ENCODE data around the gene R3HDM1.
"Not testable (repeated sequence)": the region's sequence is repeated elsewhere in the genome, so short reads cannot be mapped to it uniquely, and the experiment has no call there.

R3HDM1 gene

DNA sequence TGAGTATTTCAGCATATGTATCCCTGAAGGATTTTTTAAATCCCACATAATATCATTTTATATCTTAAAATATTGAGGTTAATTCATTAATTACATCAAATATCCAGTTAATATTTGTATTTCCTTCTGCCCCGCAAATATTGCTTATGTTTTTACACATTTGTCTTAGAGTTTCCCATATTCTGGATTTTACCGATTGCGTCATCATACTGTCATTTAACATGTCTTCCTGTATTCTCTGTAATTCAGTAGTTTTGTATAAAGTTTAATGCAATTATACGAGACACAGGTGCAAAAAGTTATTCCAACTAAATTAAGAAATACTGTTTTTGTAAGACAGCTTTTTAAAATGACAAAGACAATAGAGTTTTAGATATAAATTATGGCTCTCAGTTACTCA, 176.9 kb downstream of the R3HDM1 start:
- no peak for DNase-seq (ENCODE audit: low read depth in 2 of 3, low spot score in 1 of 3)

DNA sequence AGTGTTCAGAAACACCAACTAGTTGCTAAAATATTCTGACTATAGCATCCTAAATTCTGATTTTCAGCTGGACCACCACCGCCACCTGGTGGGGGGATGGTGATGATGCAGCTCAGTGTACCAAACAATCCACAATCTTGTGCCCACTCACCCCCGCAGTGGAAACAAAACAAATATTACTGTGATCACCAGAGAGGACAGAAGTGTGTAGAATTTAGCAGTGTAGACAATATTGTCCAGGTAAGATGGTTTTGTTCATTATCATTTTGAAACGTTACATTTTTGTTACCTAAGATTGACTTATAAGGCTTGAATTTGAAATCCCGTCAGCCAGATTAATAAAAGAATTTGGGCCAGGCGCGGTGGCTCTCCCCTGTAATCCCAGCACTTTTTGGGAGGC, 178.7 kb downstream of the R3HDM1 start:
- peak; percentile 43 to 73 (median 52) for DNase-seq (ENCODE audit: low read depth in 2 of 3, low spot score in 1 of 3)

DNA sequence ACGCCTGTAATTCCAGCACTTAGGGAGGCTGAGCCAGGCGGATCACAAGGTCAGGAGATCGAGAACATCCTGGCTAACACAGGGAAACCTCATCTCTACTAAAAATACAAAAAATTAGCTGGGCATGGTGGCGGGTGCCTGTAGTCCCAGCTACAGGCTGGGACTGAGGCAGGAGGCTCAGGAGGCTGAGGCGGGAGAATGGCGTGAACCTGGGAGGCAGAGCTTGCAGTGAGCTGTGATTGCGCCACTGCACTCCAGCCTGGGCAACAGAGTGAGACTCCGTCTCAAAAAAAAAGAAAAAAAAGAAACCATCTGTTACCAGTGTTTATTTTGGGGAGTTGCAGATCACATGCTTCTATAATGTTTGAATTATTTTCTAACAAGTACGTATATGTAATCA, 183.8 kb downstream of the R3HDM1 start:
- DNase-seq (ENCODE audit: low read depth in 2 of 3, low spot score in 1 of 3): not testable (repeated sequence)

DNA sequence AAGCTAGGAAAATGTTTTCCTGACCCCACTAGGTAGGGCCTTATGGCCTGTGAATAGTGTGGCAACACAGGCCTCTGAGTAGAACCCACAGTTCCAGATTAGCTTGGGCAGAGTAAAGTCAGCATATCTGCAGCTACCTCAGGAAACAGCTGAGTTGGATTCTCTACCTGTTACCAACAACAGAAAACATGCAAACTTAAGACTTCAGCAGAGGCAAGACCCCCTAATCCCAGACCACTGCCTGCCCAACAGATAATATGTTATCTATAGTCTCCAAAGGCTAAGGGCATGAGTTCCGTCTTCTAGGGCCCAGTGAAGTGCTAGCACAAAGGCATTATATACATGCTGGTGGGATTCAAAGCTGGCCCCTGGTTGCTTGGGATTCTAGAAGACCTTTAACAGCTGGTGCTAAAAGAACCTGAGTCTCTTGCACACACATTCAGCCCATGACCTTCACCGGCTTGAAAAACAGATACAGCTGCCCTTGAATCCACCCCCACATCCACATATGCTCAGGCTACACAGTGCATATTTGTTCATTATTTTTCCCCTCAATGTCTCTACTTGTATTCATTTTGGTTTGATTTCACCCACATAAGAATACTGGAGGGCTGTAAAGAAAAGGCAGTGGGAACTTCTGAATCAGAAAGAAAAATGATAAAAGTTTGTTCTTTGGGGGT, 196.9 kb downstream of the R3HDM1 start:
- DNase-seq (ENCODE audit: low read depth in 2 of 3, low spot score in 1 of 3): no peak

DNA sequence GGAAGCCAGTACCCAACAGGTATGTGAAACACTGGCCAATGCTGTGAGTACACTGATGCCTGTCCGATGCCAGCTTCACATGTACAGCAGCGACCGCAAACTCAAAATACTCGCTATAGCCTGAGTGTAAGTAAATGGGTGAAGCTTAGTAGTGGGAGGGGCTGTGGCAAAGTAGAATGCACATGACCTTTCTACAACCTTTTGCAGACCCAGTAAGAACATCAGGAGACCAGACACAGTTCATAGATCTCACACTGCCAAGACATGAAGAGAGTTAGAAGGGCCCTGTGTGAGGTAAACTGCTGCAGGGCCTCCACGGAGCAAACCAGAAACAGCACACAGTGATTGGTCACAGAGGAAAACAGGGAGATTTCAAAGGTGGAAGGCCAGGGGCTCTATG, 201.3 kb downstream of the R3HDM1 start:
- DNase-seq (ENCODE audit: low read depth in 2 of 3, low spot score in 1 of 3): no peak

DNA sequence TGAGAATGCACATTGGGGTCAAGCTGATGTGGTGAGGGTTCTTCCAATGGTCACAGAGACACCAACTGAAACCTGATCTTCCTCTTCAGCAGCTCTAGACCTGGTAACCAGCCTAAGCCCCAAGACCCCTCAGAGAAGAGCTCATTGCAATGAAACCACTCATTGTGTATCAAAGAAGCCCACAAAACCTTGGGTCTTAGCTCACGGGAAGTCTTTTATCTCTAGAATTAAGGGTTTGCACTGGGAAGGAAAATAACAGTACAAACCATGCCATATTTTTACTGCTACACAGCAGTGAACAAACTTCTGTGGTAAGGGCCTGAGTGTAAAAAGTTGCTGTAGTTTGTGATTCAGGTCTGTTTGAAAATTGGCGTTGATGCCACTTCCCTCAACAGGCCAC, 201.8 kb downstream of the R3HDM1 start:
- no peak for DNase-seq (ENCODE audit: low read depth in 2 of 3, low spot score in 1 of 3)

DNA sequence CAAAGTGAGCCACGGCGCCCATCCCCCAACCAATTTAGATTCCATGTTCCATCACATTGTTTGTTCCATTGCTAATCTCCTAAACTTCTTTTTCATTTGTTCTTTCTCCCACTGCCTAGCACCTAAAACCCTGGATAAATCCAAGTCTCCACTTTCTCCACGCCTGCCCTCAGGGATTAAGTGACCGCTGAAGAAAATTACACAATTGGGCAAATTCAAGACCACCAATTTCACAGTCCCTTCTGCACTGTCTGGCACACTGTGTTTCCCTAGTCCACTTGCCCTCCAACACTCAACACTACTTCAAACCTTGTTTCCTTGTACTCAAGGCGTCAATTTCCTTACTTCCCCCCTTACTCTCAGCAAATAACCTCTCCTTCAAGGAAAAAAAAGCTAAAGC, 205.3 kb downstream of the R3HDM1 start:
- DNase-seq (ENCODE audit: low read depth in 2 of 3, low spot score in 1 of 3): no peak

DNA sequence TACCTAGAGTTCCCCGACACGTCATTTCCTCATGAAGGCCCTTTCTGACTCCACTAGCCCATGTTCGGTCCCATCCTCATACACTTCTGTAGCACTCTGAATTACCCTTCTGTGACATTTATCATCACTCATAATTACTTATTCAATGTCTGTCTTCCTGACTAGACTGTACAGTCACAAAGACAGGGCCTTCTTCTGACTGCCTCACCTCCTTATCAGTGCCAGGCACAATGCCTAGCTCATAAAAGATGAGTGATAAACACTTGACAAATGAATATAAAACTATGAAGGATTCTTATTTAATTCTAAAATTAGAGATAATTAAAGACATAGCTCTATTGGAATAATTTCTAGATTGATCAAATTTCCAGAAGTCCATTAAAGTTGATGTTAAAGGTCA, 208.9 kb downstream of the R3HDM1 start:
- no peak for DNase-seq (ENCODE audit: low read depth in 2 of 3, low spot score in 1 of 3)

DNA sequence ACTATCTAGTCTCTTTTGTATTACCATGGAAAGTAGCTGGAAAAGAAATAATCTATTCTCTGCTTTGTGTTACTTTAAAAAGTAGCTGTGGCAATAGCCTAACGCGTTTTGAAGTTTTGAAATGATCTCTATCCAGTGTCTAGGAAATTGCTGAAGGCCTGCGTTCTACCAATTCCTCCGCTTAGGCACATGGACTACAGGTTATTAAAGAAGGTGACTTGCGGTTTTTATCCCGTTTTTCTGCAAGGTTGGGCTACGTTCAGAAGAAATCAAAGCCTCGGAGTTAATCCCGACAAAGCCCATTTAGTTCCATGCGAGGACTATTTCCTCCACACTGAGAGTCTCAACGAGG, 209.7 kb downstream of the R3HDM1 start:
- no peak for DNase-seq (ENCODE audit: low read depth in 2 of 3, low spot score in 1 of 3)

DNA sequence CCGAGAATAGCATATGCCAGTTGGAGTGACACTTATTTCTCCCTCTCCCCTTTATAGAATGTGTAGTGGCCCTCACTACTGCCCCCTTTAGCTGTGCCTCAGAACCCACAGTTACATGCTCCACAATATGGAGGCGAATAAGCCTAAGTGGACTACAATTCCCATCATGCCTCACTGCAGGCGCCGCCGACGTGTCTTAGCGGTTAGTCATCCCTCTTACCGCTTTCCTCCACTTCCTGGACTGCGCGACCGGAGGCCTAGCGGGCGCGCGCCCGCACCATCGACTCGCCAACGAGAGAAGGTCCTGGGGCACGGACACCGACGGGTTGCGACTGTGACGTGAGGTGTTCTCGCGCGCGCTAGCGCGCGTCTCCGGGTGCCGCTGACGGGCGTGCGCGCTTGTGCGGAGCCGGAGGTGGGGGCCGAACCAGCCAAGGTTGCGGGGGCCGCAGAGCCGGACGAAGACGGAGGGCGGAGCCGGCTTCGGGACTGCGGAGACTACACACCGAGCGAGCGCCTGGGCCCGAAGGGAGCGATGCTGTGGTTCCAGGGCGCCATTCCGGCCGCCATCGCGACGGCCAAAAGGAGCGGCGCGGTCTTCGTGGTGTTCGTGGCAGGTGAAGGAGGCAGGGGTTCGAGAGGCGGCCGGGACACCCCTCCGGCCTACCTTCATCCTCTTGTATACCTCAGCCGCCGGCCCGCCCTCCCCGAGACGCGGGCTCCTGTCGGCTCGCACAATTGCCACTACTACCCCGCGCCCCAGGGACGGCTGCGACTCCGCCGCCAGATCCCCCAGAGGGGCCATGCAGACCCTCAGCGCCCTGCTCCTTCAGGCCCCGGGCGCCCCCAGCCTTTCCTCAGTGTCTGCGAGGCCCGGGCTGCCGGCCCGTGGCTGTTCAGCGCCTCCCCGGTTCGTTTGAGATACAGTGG, 210.4 kb downstream of the R3HDM1 start, which contains the start of gene UBXN4:
Gene UBXN4, plus strand, starts transcription at position 461 of the 930 bp plus-strand sequence. Its CDS starts 75 bp downstream, at position 536.
- DNase-seq (ENCODE audit: low read depth in 2 of 3, low spot score in 1 of 3): peak; percentile 91 to 96 (median 93)

DNA sequence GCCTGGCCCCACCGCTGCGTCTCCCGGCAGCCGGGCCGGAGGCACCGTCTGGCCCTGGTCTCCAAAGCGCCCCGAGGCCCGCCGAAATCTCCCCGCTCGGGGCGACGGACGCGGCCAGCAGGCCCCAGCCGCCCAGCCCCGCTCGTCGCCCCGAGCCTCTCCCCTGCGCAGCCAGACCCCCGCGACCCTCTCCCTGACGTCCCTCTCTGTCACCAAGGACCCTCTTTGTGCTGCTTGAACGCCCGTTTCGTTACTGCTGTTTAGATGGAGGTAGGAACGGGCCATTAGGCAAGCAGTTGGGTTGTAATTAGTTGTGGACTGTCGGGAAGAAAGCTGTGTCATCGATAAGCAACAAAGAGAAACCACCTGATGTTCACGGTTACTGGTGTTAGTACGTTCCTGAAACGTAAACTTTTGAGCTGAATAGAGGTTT, 211.1 kb downstream of the R3HDM1 start:
- DNase-seq (ENCODE audit: low read depth in 2 of 3, low spot score in 1 of 3): peak; percentile 4 to 31 (median 12)

DNA sequence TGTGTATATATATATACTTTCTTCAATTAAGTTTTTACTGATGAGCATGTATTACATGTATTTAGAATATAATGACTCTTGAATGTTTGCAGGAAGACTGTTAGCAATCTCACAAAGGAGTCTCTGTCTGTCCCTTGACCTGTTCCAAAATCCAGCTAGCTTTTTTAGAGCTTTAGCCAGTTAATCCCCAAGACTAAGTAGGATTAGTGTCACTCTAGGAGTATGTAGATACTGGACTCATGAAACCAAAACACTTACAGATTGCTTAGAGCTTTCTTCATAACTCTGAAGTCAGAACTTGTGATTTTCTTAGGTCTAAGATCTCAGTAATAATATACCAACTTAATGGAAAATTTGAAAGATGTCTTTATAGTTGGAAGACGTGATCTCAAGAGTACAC, 212.6 kb downstream of the R3HDM1 start:
- DNase-seq (ENCODE audit: low read depth in 2 of 3, low spot score in 1 of 3): no peak

DNA sequence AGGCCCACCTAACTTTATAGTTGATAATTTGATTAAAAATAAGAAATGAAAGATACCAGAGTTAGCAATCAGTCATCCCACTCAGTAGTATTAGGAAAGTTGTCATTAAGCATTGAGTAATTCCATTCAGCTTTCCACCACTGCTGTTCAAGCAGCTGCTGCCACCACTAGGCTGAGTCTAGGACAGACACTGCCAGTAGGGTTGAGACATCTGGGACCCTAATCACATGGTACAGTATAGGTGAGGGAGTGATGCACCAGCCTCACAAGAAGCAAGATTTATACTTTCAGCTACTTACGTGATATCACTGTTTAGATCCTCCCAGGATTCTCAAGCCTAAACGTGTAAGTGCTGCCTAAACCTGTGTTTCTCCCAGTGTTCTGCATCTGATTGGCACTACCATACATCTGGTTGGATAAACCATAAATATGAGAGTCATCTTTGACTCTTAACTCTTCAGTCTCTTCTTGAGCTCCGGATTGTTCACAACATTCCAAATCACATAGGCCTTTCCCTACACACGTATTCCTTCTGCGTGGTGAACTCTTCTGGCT, 213.6 kb downstream of the R3HDM1 start:
- peak; percentile 4 to 14 (median 8) for DNase-seq (ENCODE audit: low read depth in 2 of 3, low spot score in 1 of 3)

DNA sequence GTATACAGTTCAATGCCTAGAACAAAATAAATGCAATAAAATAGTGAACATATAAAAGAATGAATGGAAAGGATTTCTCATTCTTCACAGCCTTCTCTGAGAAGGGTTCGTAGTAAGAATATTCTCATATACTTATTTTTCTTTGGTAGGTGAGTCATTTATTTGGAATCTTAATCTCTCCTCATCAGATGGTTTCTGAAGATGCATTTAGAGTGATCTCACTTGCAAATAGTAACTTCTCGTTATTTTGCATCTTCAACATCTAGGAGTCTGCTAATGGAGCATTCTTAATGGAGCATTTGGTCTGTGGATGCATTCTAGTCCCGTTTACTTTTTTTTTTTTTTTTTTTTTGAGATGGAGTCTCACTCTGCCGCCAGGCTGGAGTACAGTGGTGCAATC, 214.3 kb downstream of the R3HDM1 start:
- no peak for DNase-seq (ENCODE audit: low read depth in 2 of 3, low spot score in 1 of 3)

DNA sequence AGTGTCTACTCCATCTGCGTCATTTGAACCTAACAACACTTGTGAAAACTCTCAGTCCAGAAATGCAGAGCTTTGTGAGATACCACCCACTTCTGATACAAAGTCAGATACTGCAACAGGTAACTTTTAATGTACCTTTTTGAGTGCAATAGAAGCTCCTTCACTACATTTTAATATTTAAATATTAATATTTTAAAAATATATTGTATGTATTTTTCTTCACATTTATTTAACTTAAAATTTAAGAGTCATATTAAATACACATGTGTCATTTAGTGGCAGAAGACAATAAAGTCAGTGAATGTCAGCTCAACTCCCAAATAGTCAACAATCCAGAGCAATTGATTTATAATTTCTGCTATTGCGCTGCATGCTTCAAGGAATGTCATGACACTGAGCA, 224.3 kb downstream of the R3HDM1 start:
- DNase-seq (ENCODE audit: low read depth in 2 of 3, low spot score in 1 of 3): no peak

DNA sequence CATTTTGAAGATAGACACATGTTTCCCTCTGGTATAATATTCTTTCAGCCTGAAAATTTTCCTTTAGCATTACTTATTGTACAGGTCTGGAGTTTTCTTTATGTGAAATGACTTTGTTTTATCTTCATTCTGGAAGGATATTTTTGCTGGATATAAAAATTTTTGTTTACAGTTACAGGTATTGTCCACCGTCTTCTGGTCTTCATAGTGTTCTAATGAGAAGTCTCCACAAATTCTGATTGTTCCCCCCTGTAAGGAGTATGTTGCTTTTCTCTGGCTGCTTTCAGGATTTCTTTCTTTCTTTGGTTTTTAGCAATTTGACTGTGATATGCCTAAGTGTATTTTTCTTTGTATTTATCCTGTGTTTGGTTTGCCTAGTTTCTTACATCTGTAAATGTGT, 225.4 kb downstream of the R3HDM1 start:
- DNase-seq (ENCODE audit: low read depth in 2 of 3, low spot score in 1 of 3): no peak

DNA sequence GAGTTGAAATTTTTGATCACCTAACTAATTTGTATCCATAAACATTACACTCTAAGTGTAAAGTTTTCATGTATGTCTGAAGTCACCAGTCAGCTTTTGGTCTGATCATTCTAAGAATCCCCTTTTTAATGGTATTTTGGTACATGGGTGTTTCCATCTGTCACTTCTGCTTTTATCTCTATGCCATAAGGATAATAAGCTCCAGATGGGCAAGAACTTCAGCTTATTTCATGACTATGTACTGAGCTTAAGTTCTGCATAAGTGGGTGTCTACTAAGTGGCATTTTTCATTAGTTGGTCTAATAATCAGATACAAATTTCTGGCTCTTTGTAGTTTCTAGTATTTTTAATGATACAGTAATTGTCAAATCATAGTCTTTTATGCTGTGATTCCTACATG, 230.7 kb downstream of the R3HDM1 start:
- no peak for DNase-seq (ENCODE audit: low read depth in 2 of 3, low spot score in 1 of 3)

DNA sequence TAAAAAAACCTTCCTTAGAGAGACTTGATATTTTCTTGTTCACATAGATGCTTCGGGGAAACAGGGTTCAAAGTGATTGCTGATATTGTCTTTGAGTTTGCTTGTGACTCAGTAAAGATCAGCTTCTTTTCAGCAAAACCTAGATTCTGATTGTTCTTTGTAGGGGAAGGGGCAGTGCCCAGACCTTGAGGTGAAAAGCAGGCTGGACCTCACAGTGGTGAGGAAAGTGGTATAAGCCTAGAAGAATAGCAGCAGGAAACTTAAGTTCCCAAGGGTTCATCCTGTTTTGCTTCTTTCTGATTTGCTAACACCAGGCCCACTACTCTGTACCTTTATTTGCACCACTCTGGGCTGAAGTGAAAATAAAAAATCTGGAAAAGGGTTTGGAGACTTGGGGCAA, 231.2 kb downstream of the R3HDM1 start:
- no peak for DNase-seq (ENCODE audit: low read depth in 2 of 3, low spot score in 1 of 3)

DNA sequence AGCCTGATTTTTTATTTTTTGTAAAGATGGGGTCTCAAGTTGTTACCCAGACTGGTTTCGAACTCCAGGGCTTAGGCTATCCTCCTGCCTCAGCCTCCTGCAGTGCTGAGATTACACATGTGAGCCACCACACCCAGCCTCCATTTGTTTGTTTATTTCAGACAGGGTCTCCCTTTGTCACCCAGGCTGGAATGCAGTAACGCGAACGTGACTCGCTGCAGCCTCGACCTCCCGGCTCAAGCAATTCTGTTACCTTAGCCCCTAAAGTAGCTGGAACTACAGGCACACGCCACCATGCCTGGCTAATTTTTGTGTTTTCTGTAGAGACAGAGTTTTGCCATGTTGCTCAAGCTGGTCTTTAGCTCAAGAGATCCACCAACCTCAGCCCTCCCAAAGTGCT, 237.6 kb downstream of the R3HDM1 start:
- no peak for DNase-seq (ENCODE audit: low read depth in 2 of 3, low spot score in 1 of 3)

DNA sequence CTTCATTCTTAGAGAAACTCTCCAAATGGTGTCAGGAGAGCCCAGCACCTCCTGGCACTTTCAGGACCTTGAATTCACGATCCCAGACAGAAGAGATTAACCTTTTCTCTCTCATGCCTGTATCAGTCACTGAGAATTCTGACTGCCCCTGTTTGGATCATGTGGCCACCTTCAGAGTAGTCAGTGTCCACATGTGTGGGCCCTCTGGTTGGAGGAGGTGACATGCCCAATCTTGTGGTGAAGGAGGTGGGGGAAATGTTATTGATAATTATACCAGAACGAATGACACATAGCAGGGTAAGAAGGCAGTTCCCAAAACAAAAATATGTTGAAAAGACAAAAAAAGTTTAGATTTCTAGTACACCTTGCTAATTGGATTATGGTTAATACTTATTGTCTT, 242.0 kb downstream of the R3HDM1 start:
- no peak for DNase-seq (ENCODE audit: low read depth in 2 of 3, low spot score in 1 of 3)

DNA sequence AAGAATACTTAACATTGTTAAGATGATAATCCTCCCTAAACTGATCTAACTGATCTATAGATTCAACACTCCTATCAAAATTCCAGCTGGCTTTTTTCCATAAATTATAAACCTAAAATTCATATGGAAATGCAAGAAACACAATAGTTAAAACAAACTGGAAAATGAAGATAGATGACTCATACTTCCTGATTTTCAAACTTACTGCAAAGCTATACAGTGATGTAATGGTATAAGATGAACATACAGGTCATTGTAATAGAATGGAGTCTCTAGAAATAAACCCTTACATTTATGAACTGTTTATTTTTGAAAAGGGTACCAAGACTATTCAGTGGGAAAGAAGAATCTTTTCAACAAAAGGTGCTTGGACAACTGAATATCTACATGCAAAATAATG, 242.6 kb downstream of the R3HDM1 start:
- no peak for DNase-seq (ENCODE audit: low read depth in 2 of 3, low spot score in 1 of 3)

Measured in stimulated activated CD4-positive, alpha-beta T cell treated with anti-CD3 and anti-CD28 coated beads, Interleukin-12 subunit alpha, Interleukin-12 subunit beta, amount 100 ng/mL, for 48 hours (primary cell).